Stimulated activated CD4-positive, alpha-beta T cell treated with anti-CD3 and anti-CD28 coated beads, Interleukin-15, amount 100 ng/mL, for 1 hour (primary cell): ENCODE results near the gene CCER1.
"Not testable (repeated sequence)": the region's sequence is repeated elsewhere in the genome, so short reads cannot be mapped to it uniquely, and the experiment has no call there.

Experiments
- DNase-seq, 2 donors: peaks; one replicate each; pipeline ENCODE4 v3.0.0-alpha.2; 2020; ENCODE audit warnings: low read depth in 1 of 2, low spot score in 1 of 2

Gene CCER1

GRCh38 chr12:90954921-90955320 is at the start of gene CCER1:
TSS of gene CCER1 (minus strand) at chr12:90955176. CDS start at chr12:90954742, 434 bp downstream.
- no peak for DNase-seq

- DNase-seq, result no peak
Observed at GRCh38 chr12:91003737-91004136, 48.8 kb upstream of the CCER1 start.

GRCh38 chr12:91001306-91001705 is 46.3 kb upstream of the CCER1 start:
- no peak for DNase-seq

GRCh38 chr12:90999966-91000365 is 45.0 kb upstream of the CCER1 start:
- DNase-seq, result no peak

- no peak for DNase-seq
Observed at GRCh38 chr12:90999527-90999926, 44.6 kb upstream of the CCER1 start.

- no peak for DNase-seq
Observed at GRCh38 chr12:90995010-90995409, 40.0 kb upstream of the CCER1 start.

GRCh38 chr12:90991952-90992465 is 37.0 kb upstream of the CCER1 start:
- DNase-seq, result no peak

GRCh38 chr12:90990611-90991010 is 35.6 kb upstream of the CCER1 start:
- no peak for DNase-seq

GRCh38 chr12:90989686-90990111 is 34.7 kb upstream of the CCER1 start:
- DNase-seq, result no peak

- no peak for DNase-seq
Observed at GRCh38 chr12:90987520-90987919, 32.5 kb upstream of the CCER1 start.

GRCh38 chr12:90987101-90987500 is 32.1 kb upstream of the CCER1 start:
- DNase-seq, result no peak

GRCh38 chr12:90985331-90985730 is 30.4 kb upstream of the CCER1 start:
- DNase-seq, result not testable (repeated sequence)

GRCh38 chr12:90984114-90984513 is 29.1 kb upstream of the CCER1 start:
- no peak for DNase-seq

- no peak for DNase-seq
Observed at GRCh38 chr12:90982170-90982569, 27.2 kb upstream of the CCER1 start.

GRCh38 chr12:90979951-90980350 is 25.0 kb upstream of the CCER1 start:
- no peak for DNase-seq

GRCh38 chr12:90979019-90979418 is 24.0 kb upstream of the CCER1 start:
- DNase-seq, result no peak

GRCh38 chr12:90978117-90978770 is 23.3 kb upstream of the CCER1 start:
- DNase-seq, result no peak

GRCh38 chr12:90977224-90977623 is 22.2 kb upstream of the CCER1 start:
- no peak for DNase-seq

- DNase-seq, result no peak
Observed at GRCh38 chr12:90974286-90974685, 19.3 kb upstream of the CCER1 start.

- DNase-seq, result no peak
Observed at GRCh38 chr12:90972226-90972625, 17.2 kb upstream of the CCER1 start.

GRCh38 chr12:90970911-90971310 is 15.9 kb upstream of the CCER1 start:
- no peak for DNase-seq

- DNase-seq, result no peak
Observed at GRCh38 chr12:90970471-90970870, 15.5 kb upstream of the CCER1 start.

- no peak for DNase-seq
Observed at GRCh38 chr12:90969851-90970250, 14.9 kb upstream of the CCER1 start.
